HG03095 (cell line): Measurements from ENCODE around the gene PPP2R2C.

Experiments used
- ATAC-seq: cut with Tn5 transposase; IDR thresholded peaks from one replicate; pipeline ENCODE4 v1.9.1; 2021; ENCODE audit warnings: moderate library complexity; ENCODE audit not compliant: unreplicated experiment

PPP2R2C gene

GRCh38 chr4:6332669-6333050 lies 139.8 kb downstream of the PPP2R2C start:
- ATAC-seq: no peak

GRCh38 chr4:6332042-6332668 lies 140.3 kb downstream of the PPP2R2C start:
- ATAC-seq: no peak

- no peak for ATAC-seq
These were observed 140.9 kb downstream of the PPP2R2C start for GRCh38 chr4:6331468-6331867.

GRCh38 chr4:6331018-6331417 lies 141.4 kb downstream of the PPP2R2C start:
- no peak for ATAC-seq

GRCh38 chr4:6330384-6330767 lies 142.0 kb downstream of the PPP2R2C start:
- ATAC-seq: no peak

- no peak for ATAC-seq
These were observed 142.7 kb downstream of the PPP2R2C start for GRCh38 chr4:6329478-6330383.

- ATAC-seq: no peak
These were observed 143.9 kb downstream of the PPP2R2C start for GRCh38 chr4:6328526-6328925.

GRCh38 chr4:6327220-6327917 lies 145.0 kb downstream of the PPP2R2C start:
- ATAC-seq: peak; percentile 57

GRCh38 chr4:6326312-6327060 lies 145.9 kb downstream of the PPP2R2C start:
- no peak for ATAC-seq

- no peak for ATAC-seq
These were observed 146.6 kb downstream of the PPP2R2C start for GRCh38 chr4:6325788-6326290.

GRCh38 chr4:6324999-6325787 lies 147.2 kb downstream of the PPP2R2C start:
- no peak for ATAC-seq

GRCh38 chr4:6324461-6324998 lies 147.9 kb downstream of the PPP2R2C start:
- no peak for ATAC-seq

- ATAC-seq: no peak
These were observed 149.4 kb downstream of the PPP2R2C start for GRCh38 chr4:6322761-6323566.

- no peak for ATAC-seq
These were observed 150.2 kb downstream of the PPP2R2C start for GRCh38 chr4:6322067-6322760.

- ATAC-seq: no peak
These were observed 151.1 kb downstream of the PPP2R2C start for GRCh38 chr4:6321361-6321760.

- no peak for ATAC-seq
These were observed 151.8 kb downstream of the PPP2R2C start for GRCh38 chr4:6320663-6321062.

GRCh38 chr4:6319530-6320150 lies 152.8 kb downstream of the PPP2R2C start:
- ATAC-seq: no peak

- no peak for ATAC-seq
These were observed 154.2 kb downstream of the PPP2R2C start for GRCh38 chr4:6318206-6318605.
